ENCODE results near the gene EFS.

DNA sequence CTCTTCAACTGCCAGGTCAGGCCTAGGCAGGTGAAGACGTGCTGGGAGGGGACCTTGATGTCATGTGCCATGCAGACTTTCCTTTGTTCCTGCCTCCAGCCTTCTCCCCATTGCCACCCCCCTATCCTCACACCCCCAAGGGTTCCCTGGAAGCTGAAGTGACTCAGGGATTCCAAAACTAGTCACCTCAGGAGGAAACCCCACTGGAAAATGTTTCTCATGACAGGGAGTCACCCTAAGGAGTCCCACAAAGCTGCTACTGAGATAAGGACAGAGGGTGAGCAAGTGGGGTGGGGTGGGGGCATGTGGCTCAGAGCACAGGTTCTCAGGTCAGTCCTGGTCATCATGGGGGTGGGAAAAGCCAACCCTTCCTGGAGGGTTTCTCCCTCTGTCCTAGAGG lies 5.2 kb upstream of the EFS start:
- TF ChIP-seq, protein P1, sequence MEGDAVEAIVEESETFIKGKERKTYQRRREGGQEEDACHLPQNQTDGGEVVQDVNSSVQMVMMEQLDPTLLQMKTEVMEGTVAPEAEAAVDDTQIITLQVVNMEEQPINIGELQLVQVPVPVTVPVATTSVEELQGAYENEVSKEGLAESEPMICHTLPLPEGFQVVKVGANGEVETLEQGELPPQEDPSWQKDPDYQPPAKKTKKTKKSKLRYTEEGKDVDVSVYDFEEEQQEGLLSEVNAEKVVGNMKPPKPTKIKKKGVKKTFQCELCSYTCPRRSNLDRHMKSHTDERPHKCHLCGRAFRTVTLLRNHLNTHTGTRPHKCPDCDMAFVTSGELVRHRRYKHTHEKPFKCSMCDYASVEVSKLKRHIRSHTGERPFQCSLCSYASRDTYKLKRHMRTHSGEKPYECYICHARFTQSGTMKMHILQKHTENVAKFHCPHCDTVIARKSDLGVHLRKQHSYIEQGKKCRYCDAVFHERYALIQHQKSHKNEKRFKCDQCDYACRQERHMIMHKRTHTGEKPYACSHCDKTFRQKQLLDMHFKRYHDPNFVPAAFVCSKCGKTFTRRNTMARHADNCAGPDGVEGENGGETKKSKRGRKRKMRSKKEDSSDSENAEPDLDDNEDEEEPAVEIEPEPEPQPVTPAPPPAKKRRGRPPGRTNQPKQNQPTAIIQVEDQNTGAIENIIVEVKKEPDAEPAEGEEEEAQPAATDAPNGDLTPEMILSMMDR (IDR thresholded peaks at IDR 0.05), result no peak
- TF ChIP-seq POLR2A (IDR thresholded peaks at IDR 0.05), result no peak
